Activated B cell treated with CpG ODN at 0.5 μM for 24 hours (primary cell): ENCODE measurements around the gene RET. TPM values are rescaled to one million over a fixed set of nuclear protein-coding genes. Genes with fewer than 3 reads are reported as not detected.

ENCODE experiments used
- ATAC-seq: fragments of 200-7000 bp; cut with Tn5 transposase; one replicate; pipeline ENCODE4 v1.10.0; 2021; ENCODE audit warnings: low read depth, mild to moderate bottlenecking, moderate library complexity
- CTCF ChIA-PET: fragments of 350-600 bp; sonication (Branson Sonifier 250); formaldehyde crosslinking; loops from one replicate; lab custom pipeline; 2021; ENCODE audit warnings: antibody characterized with exemption; lab: Charles Lee
- POLR2A ChIA-PET: fragments of 350-600 bp; sonication (Branson Sonifier 250); formaldehyde crosslinking; loops from one replicate; lab custom pipeline; 2021; ENCODE audit warnings: antibody characterized with exemption; lab: Charles Lee
- DNase-seq: peaks from one replicate; pipeline ENCODE4 v3.0.0; 2022
- H3K27ac Mint-ChIP-seq: one replicate; pipeline ENCODE4 v1.8.0; 2020; ENCODE audit warnings: mixed read lengths
- H3K27me3 Mint-ChIP-seq: one replicate; pipeline ENCODE4 v1.8.0; 2021; ENCODE audit warnings: mixed read lengths
- H3K36me3 Mint-ChIP-seq: one replicate; pipeline ENCODE4 v1.8.0; 2021; ENCODE audit warnings: low read depth, mixed read lengths
- H3K4me1 Mint-ChIP-seq: one replicate; pipeline ENCODE4 v1.8.0; 2021; ENCODE audit warnings: mixed read lengths
- H3K4me3 Mint-ChIP-seq: one replicate; pipeline ENCODE4 v1.8.0; 2020; ENCODE audit warnings: mild to moderate bottlenecking, mixed read lengths
- H3K9me3 Mint-ChIP-seq: one replicate; pipeline ENCODE4 v1.8.0; 2020; ENCODE audit warnings: mixed read lengths
- intact Hi-C: fragments of 100-400 bp; cut with micrococcal nuclease; formaldehyde crosslinking; loops from one replicate; pipeline ENCODE4 v1.15.1; 2024
- total RNA-seq: library from RNA; stranded (reverse); gene quantifications from 2 replicates; pipeline ENCODE4 v1.2.3, GENCODE V29; 2022
- TF ChIP-seq, protein P1 (sequence below): fragments of 200-600 bp; IDR thresholded peaks from one replicate; pipeline ENCODE4 v1.8.0; 2022; ENCODE audit warnings: antibody characterized with exemption, mild to moderate bottlenecking

RET gene
- total RNA-seq, 1 donor from 2014 or later = not detected

DNA sequence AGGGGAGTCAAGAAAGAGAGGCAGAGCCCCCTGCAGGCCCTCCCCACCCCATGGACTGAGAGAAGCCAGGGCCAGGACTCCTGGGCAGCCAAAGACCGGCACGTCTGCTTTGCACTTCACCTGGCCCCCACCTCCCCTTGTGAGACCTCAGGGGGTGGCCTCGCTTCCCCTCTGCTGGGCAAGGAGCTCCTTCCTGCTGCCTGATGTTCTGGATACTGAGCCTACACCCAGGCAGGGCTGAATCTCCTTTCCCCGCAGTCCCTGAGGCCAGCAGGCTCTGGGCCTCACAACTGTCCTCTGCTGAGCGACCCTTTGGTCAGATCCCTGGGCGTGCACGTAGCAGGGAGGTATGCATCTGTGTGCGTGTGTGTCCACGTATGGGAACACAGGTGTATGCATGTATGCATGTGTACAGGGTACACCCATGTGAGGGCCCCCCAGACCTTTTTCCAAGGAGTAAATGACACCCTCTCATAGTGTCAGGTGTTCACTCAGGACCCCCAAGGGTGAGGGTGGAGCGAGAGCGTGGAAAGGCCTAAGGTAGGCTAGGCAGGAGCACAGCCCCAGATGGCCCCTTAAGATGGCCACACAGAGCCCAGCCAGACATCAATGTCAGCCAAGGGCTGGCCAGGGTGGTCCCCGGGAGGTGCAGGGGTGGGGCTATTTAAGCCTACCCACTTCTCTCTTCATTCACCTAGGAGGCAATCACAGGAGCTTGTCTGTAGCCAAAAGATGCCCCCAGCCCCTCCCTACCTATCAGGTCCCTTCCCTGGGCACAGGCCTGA lies 1.9 kb upstream of the RET start:
- ChIA-PET POLR2A (interaction anchor here (0.6 kb wide), 1 partner anchor 204 kb away, joined by 3 read pairs; no protein-coding TSS in a partner anchor), CTCF (no interaction called here)
- H3K9me3 Mint-ChIP-seq = no peaks in the 10 kb centered on the region

DNA sequence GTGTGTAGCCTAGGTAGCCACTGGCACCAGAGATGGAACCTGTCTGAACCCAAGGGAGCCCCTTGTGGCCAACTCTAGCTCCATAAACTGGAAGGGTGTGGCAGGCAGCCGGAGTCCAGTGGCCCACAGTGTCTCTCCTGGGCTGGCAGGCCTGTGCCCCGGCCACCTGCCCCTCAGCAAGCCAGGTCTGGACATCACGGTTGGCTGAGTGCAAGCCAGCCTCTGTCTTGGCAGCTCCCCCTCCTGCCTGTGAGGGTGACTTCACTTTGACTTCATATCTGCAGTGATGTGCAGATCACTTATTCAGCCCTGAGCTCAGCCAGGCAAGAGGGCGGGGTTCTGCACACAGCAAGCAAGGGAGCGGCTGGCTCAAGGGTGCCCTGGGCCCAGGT lies 1.3 kb upstream of the RET start:
- peaks cover 10% of the 10 kb centered on the region for H3K4me1 Mint-ChIP-seq

More for the DNA sequence above, 1.9 kb upstream of the RET start:
- no peak overlapping the region for H3K4me3 Mint-ChIP-seq
- DNase-seq = no peak
- H3K27ac Mint-ChIP-seq = no peak overlapping the region
- H3K27me3 Mint-ChIP-seq = peaks cover 29% of the 10 kb centered on the region
- intact Hi-C loops = no loop called here
- H3K4me1 Mint-ChIP-seq = peaks cover 10% of the 10 kb centered on the region
- TF ChIP-seq, protein P1, sequence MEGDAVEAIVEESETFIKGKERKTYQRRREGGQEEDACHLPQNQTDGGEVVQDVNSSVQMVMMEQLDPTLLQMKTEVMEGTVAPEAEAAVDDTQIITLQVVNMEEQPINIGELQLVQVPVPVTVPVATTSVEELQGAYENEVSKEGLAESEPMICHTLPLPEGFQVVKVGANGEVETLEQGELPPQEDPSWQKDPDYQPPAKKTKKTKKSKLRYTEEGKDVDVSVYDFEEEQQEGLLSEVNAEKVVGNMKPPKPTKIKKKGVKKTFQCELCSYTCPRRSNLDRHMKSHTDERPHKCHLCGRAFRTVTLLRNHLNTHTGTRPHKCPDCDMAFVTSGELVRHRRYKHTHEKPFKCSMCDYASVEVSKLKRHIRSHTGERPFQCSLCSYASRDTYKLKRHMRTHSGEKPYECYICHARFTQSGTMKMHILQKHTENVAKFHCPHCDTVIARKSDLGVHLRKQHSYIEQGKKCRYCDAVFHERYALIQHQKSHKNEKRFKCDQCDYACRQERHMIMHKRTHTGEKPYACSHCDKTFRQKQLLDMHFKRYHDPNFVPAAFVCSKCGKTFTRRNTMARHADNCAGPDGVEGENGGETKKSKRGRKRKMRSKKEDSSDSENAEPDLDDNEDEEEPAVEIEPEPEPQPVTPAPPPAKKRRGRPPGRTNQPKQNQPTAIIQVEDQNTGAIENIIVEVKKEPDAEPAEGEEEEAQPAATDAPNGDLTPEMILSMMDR = no peak
- H3K36me3 Mint-ChIP-seq = no peaks in the 10 kb centered on the region
- ATAC-seq = no peak

DNA sequence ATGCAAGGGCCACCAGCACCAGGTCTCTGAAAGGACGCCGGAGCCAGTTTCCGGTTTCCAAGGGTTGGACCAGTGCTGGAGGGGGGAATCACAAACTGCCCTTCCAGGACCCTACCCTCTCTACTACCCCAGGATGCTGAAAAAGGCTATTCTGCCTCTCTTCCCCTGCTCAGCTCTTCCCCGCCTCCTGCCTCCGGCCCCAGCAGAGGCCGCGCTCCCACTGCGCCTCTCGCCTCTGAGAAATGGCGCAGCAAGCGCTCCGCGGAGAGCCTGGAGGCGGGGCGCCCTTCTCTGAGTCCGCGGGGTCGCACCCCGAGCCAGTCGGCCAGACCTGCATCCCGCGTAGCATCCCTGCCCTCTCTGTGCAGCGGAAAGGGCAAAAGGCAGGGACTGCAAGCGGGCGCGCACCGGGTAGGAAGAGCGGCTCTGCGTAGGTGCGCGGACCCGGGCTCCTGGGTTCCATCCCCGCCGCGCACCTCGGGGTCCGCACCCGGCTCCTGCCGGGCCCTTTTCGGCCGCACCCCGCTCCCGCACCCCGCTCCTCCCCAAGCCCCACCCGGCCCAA lies 476 bp upstream of the RET start:
- CTCF ChIA-PET = no interaction called here
- no peak for ATAC-seq
- Mint-ChIP-seq H3K27me3 (peaks cover 36% of the 10 kb centered on the region), H3K9me3 (no peaks in the 10 kb centered on the region), H3K27ac (no peak overlapping the region), H3K4me1 (peaks cover 10% of the 10 kb centered on the region), H3K4me3 (peak overlapping the region; percentile 38), H3K36me3 (no peaks in the 10 kb centered on the region)
- POLR2A ChIA-PET = interaction anchor here (0.6 kb wide), 1 partner anchor 69 kb away, joined by 4 read pairs; no protein-coding TSS in a partner anchor
- intact Hi-C loops = no loop called here
- TF ChIP-seq, protein P1 = no peak
- no peak for DNase-seq

More for the DNA sequence above, 1.3 kb upstream of the RET start:
- Mint-ChIP-seq H3K27me3 (peaks cover 30% of the 10 kb centered on the region), H3K4me3 (no peak overlapping the region), H3K9me3 (no peaks in the 10 kb centered on the region), H3K36me3 (no peaks in the 10 kb centered on the region), H3K27ac (no peak overlapping the region)
- TF ChIP-seq, protein P1 = no peak
- POLR2A ChIA-PET = interaction anchor here (0.6 kb wide), 1 partner anchor 204 kb away, joined by 3 read pairs; no protein-coding TSS in a partner anchor
- CTCF ChIA-PET = no interaction called here
- intact Hi-C loops = no loop called here
- no peak for ATAC-seq
- no peak for DNase-seq

DNA sequence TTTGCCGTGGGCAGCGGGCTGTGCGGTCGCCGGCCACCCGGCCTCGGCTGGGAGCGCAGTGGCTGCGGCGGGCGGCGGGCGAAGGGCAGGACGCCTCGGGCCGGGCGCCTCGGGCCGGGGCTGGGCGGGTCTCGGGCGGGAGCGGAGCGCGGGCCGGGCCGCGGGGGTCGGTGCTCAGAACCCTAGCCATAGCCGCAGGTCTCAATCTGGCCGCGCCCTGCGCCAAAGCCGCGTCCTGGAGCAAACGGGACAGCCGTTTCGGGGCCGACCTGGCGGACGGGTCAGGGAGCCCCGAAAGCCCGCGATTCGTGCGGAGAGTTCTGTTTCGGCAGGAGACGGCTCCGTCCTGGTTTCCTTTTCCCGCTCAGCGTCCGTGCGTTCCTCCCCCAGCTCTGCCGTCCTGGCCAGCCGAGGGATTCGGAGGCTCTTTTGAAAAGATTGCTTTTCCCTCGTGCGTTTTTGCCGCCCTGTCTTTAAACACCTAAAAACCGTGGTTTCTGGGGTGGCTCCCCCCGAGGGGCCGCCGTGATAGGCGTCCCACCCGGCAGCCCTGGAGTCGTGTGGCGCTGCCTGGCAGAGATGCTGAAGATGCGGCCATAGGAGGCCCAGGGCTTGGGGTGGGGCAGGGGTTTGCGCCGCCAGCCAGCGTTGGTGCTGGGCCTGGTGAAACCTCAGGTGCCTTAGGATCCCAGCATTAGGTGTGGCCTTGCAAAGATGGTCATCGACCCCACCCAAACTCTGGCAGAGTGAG lies 727 bp downstream of the RET start:
- intact Hi-C loops = no loop called here
- no peak overlapping the region for H3K27ac Mint-ChIP-seq
- ATAC-seq = no peak

More for the DNA sequence above, 727 bp downstream of the RET start:
- Mint-ChIP-seq H3K9me3 (no peaks in the 10 kb centered on the region), H3K4me3 (peak overlapping the region; percentile 53), H3K27me3 (peaks cover 38% of the 10 kb centered on the region), H3K36me3 (no peaks in the 10 kb centered on the region), H3K4me1 (peaks cover 10% of the 10 kb centered on the region)
- TF ChIP-seq, protein P1 = no peak
- ChIA-PET POLR2A (no interaction called here), CTCF (no interaction called here)
- no peak for DNase-seq
